Activated CD8-positive, alpha-beta memory T cell treated with anti-CD3 and anti-CD28 coated beads, Interleukin-2, amount 50 U/mL, for 4 hours (primary cell): ENCODE data around the gene TTLL13.
"Not testable (repeated sequence)": the region's sequence is repeated elsewhere in the genome, so short reads cannot be mapped to it uniquely, and the experiment has no call there.

ENCODE experiments used
- DNase-seq: peaks from one replicate; pipeline ENCODE4 v3.0.0-alpha.2; 2020

TTLL13 gene

DNA sequence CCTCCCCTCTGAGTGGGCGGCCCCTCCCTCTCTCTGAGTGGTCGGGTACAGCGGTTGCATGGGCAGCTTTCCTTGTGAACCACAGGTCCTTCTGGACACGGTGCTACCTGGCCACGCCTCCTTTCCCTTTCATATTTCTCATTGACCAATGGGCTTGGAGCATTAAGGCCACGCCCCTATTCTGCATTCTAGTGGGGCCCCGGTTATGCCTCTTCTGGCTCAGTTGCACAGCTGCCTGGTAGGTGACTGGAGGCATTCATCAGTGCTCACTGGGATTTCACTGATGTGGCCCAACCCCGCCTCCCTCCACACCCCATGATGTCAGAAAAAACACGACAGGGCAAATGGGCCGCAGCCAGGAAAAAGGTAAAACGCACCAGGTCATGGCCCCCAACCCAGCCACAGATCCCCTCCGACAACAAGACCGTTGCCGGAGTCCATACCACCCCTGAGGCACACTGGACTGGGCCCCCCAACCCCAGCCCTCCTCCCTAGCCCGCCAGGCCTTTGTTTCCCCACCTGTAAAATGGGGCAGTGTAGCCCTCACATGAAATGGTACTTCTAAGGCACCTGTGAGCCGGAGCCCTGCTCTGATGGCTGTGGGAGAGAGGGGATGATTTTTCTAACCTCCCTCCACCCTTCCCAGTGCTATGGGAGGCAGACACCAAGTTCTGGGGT lies 42.5 kb downstream of the TTLL13 start:
- no peak for DNase-seq

GRCh38 chr15:90293040-90293810 lies 43.9 kb downstream of the TTLL13 start:
- peak; percentile 69 for DNase-seq

DNA sequence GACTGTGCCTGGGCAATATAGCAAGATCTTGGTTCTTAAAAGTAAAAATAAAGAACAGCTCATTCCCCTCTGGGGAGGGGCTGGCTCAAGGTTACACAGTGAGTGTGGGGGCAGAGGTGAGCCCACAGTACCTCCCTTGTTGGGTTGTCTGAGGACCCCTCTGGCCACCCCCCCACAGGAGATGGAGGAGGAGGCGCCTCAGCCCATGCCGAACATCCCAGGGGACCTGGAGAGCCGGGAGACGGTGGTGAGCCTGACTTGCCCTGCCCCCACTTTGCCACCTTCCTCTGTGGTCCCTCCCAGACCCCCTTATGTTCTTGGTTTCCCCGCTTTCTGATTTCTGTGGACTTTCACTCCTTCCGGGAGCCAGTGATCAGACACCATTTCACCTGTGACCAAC lies 44.8 kb downstream of the TTLL13 start:
- DNase-seq = no peak

DNA sequence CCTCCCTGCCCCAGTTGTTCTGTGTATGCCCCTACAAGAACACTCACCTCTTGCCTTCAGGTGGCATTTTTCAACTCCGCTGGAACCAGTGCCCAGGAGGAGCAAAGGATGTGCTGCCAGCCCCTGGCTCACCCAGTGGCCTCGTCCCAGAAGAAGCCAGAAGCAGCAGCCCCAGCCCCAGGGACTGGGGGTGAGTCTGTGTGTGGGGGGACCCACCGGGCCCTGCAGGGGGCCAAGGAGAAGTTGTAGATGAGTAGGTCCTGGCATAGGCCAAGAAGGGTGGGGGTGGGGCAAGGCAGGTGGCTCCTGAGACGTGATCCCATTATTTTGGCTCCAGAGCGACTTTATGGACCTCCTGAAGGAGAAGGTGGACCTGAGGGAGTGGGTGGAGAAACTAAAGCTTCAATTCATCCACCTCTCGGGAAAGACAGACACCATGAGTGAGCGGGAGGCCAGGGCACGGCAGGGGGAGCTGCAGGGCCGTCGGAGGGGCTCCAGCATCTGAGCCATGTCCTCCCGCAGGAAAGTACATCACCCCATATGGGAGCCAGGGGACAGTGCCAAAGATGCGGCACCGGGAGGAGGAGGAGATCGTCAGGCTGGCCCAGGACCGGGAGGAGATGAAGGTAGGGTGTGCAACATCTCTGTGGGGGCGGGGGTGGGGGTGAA lies 45.4 kb downstream of the TTLL13 start:
- DNase-seq = no peak

- no peak for DNase-seq
Observed at GRCh38 chr15:90295270-90295648, 45.9 kb downstream of the TTLL13 start.

- DNase-seq = not testable (repeated sequence)
Observed at GRCh38 chr15:90296316-90296884, 47.0 kb downstream of the TTLL13 start.

DNA sequence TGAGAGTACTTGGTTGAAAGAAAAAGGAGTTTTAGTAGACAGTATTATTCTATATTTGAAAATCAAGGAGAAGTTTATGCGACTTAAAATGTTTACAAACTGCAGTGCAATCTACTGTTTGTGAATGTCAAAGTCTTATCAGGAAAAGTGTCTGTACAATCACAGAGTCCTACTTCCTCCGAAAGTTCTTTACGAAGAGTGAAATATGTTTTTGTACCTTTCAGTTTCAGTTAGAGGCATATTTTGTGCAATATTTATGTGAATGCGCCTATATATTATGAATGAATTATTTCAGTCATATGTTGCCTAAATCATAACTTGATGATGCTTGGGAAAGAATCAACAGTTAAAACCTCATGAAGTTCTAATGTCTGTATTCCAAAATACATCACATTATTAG lies 47.7 kb downstream of the TTLL13 start:
- no peak for DNase-seq

DNA sequence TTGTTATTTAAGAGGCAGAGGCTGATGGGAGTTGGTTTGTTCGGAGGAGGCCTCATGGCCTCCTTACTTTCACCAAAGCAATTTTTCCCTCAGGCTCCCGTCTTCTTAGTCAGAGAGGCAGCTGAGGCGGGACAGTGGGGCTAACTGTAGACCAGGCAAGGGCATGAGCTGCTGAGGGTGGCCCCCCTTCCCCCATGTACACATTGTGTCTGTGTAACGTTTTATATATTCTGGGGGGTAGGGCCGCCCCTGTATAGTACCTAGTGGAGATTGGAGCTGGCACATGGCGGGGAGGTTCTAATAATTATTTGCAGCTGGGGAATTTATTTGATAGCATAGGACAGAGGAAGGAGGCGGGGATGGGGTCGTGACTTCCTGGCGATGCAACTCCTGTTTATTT lies 51.2 kb downstream of the TTLL13 start:
- DNase-seq = no peak

- DNase-seq = peak; percentile 61
Observed at GRCh38 chr15:90300988-90301706, 51.8 kb downstream of the TTLL13 start.

DNA sequence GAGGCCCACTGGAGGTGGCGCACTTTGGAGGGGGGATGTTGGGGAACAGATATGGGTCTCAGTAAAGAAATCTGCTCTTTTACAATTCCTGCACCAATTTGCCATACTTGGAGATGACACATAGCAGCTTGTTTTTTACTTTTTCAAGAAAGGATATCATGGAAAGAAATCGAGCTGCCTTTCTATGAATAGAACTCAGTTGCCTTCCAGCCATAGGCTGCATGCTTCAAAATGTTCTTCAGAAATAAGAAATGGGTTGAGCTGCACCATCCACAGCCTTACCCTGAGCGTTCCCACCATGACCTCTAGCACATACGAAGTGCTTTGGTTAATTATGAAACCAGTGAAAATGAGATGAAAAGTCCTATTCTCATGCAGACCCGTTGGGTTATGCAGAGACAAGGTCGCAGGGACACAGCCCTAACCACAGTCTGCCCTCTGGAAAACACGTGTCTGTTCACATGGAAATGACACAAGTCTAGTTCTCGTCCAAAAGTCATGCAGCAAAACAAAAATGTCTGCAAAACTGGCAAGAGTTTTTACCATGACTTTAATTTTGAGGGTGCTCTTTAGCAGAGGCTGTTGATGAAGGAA lies 52.4 kb downstream of the TTLL13 start:
- DNase-seq = no peak

DNA sequence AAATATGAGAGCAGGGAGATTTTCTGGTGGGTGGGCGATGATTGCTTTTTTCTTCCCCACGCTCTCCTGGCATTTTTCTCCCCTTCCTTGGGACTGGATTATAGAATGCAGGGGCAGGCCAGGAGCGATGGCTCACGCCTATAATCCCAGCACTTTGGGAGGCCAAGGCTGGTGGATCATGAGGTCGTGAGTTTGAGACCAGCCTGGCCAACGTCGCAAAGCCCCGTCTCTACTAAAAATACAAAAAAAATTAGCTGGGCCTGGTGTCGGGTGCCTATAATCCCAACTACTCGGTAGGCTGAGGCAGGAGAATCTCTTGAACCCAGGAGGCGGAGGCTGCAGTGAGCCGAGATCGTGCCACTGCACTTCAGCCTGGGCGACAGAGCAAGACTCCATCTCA lies 56.0 kb downstream of the TTLL13 start:
- not testable (repeated sequence) for DNase-seq

GRCh38 chr15:90305932-90306331 lies 56.6 kb downstream of the TTLL13 start:
- no peak for DNase-seq

DNA sequence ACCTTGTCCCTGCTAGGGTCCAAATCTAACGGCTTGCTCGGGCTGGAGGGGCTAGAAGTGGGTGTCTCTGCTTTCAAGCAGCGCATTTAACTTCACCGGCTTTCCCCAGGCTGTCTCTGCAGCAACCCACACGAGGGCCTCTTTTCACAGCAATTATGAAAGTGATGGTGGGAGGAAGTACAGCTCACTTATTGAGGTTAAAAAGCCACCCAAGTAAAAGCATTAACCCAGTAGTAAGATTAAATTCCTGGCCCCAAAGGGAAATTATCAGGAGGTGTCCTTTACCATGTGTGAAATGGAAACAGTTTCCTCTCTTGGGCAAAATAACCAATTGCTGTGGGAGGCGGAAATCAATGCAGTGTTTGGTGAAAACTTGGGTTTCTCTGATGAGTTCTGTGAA lies 57.2 kb downstream of the TTLL13 start:
- no peak for DNase-seq

GRCh38 chr15:90307661-90308060 lies 58.3 kb downstream of the TTLL13 start:
- no peak for DNase-seq

DNA sequence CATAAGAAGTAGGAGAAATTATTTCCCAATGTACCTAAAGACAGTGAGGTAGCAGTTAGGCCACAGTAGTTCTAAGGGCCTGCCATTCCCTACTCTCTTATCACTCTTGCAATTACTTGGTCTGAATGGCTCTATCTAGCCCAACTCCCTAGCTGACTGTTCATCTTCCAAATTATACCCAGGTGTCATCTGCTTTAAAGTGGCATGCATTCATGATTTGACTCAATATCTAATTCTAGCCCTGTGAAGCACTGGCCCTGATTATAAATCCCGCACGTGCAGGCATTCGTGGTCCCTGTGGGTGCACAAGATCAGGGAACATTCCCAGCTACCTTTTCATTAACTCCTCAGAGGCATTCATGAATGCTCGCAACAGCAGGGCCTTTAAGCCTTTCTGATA lies 59.7 kb downstream of the TTLL13 start:
- no peak for DNase-seq
